B cell (primary cell): ENCODE data around the gene RIT1. TPM values are rescaled to one million over a fixed set of nuclear protein-coding genes. Genes with fewer than 3 reads are reported as not detected.

Source experiments
- ATAC-seq: fragments of 200-7000 bp; cut with Tn5 transposase; one replicate; pipeline ENCODE4 v1.10.0; 2021; ENCODE audit warnings: low read depth, mild to moderate bottlenecking, moderate number of reproducible peaks, moderate library complexity
- CTCF ChIA-PET: fragments of 350-600 bp; sonication (Branson Sonifier 250); formaldehyde crosslinking; loops from one replicate; lab custom pipeline; 2021; ENCODE audit warnings: antibody characterized with exemption, inconsistent platforms; lab: Charles Lee
- POLR2A ChIA-PET: fragments of 350-600 bp; sonication (Branson Sonifier 250); formaldehyde crosslinking; loops from one replicate; lab custom pipeline; 2021; ENCODE audit warnings: antibody characterized with exemption; lab: Charles Lee
- DNase-seq: peaks from one replicate; pipeline ENCODE4 v3.0.0; 2013
- H2AFZ ChIP-seq: 2 replicates; pipeline ENCODE4 v1.6.1; 2012; ENCODE audit warnings: mild to moderate bottlenecking, low read depth, low read length; ENCODE audit not compliant: insufficient read depth, poor library complexity, severe bottlenecking
- H3K27ac ChIP-seq, 2 donors: 1 replicate in 1 of 2; 2 replicates in 1 of 2; pipeline ENCODE4 v1.5.1; 2012 to 2013; ENCODE audit warnings: low read length in 2 of 2, mild to moderate bottlenecking in 2 of 2, moderate library complexity in 1 of 2
- H3K27me3 ChIP-seq, 4 experiments: fragments of 200-600 bp in 1 of 4; sonication (generic) in 1 of 4; replicated peaks in 1 of 4; 1 replicate in 2 of 4; 2 replicates in 2 of 4; pipeline versions ENCODE4 v1.6.1 to v1.7.0; 2013 to 2016; ENCODE audit warnings: low read length in 3 of 4, mild to moderate bottlenecking in 2 of 4, mixed read lengths in 1 of 4, moderate library complexity in 1 of 4; ENCODE audit not compliant: insufficient read depth in 4 of 4, control insufficient read depth in 3 of 4; ENCODE audit errors: control extremely low read depth in 1 of 4
- H3K36me3 ChIP-seq, 2 experiments: replicated peaks in 1 of 2; 1 replicate in 1 of 2; 2 replicates in 1 of 2; pipeline versions ENCODE4 v1.6.1 to v1.7.1; 2013; ENCODE audit warnings: low read length in 1 of 2; ENCODE audit not compliant: insufficient read depth in 2 of 2, control insufficient read depth in 1 of 2; ENCODE audit errors: control extremely low read depth in 1 of 2, extremely low read depth in 1 of 2
- H3K4me1 ChIP-seq, 2 donors: fragments of 200-600 bp in 1 of 2; sonication (generic) in 1 of 2; 1 replicate in 1 of 2; 2 replicates in 1 of 2; pipeline versions ENCODE4 v1.5.1 to v1.6.1; 2013 to 2017; ENCODE audit warnings: low read length in 2 of 2; ENCODE audit not compliant: control insufficient read depth in 2 of 2, insufficient read depth in 2 of 2
- H3K4me2 ChIP-seq: replicated peaks from 2 replicates; pipeline ENCODE3; 2012; ENCODE audit warnings: mild to moderate bottlenecking, low read depth, low read length; ENCODE audit not compliant: poor library complexity, severe bottlenecking
- H3K4me3 ChIP-seq, 5 experiments: fragments of 200-600 bp in 1 of 5; sonication (generic) in 1 of 5; 1 replicate in 3 of 5; 2 replicates in 2 of 5; pipeline versions ENCODE4 v1.5.1 to v1.7.0; 2011 to 2016; ENCODE audit warnings: low read length in 4 of 5, mild to moderate bottlenecking in 4 of 5, low read depth in 2 of 5, control low read depth in 1 of 5, moderate library complexity in 1 of 5; ENCODE audit not compliant: insufficient read depth in 1 of 5; ENCODE audit errors: control extremely low read depth in 1 of 5, extremely low read depth in 1 of 5
- H3K79me2 ChIP-seq: fragments of 200-600 bp; sonication (generic); one replicate; pipeline ENCODE4 v1.6.0; 2016; ENCODE audit warnings: low read length; ENCODE audit not compliant: control insufficient read depth, insufficient read depth
- H3K9ac ChIP-seq: fragments of 200-600 bp; sonication (generic); 2 replicates; pipeline ENCODE4 v1.6.1; 2017; ENCODE audit warnings: mild to moderate bottlenecking, low read length, moderate library complexity
- H3K9me3 ChIP-seq, 3 donors: one replicate each; pipeline versions ENCODE4 v1.6.1 to v1.7.1; 2013; ENCODE audit warnings: low read length in 2 of 3; ENCODE audit not compliant: control insufficient read depth in 2 of 3, insufficient read depth in 1 of 3; ENCODE audit errors: control extremely low read depth in 1 of 3
- H4K20me1 ChIP-seq: 2 replicates; pipeline ENCODE4 v1.6.0; 2012; ENCODE audit warnings: mild to moderate bottlenecking, low read length; ENCODE audit not compliant: insufficient read depth, control insufficient read depth, poor library complexity, severe bottlenecking
- H3K27ac Mint-ChIP-seq: one replicate; pipeline ENCODE4 v1.8.0; 2021; ENCODE audit warnings: mixed read lengths
- H3K27me3 Mint-ChIP-seq: one replicate; pipeline ENCODE4 v1.8.0; 2021; ENCODE audit warnings: mixed read lengths
- H3K4me1 Mint-ChIP-seq: one replicate; pipeline ENCODE4 v1.8.0; 2021; ENCODE audit warnings: mixed read lengths
- H3K4me3 Mint-ChIP-seq: one replicate; pipeline ENCODE4 v1.8.0; 2021; ENCODE audit warnings: mixed read lengths
- H3K9me3 Mint-ChIP-seq: one replicate; pipeline ENCODE4 v1.8.0; 2022; ENCODE audit warnings: mixed read lengths; ENCODE audit not compliant: insufficient read depth
- EZH2 ChIP-seq: IDR thresholded peaks from 2 replicates; pipeline ENCODE4 v1.6.1; 2012; ENCODE audit warnings: borderline replicate concordance, low read depth, mild to moderate bottlenecking, moderate library complexity, low read length; ENCODE audit not compliant: insufficient read depth, poor library complexity, severe bottlenecking
- WGBS: methylation state at CpG from one replicate; pipeline ENCODE4 v1.1.5; 2013; ENCODE audit warnings: missing lambda C conversion rate; ENCODE audit not compliant: insufficient coverage; 5-methylcytosine and 5-hydroxymethylcytosine counted together
- intact Hi-C: fragments of 100-400 bp; cut with micrococcal nuclease; formaldehyde crosslinking; loops from one replicate; pipeline ENCODE4 v1.10.0; 2022
- polyA plus RNA-seq: library from polyadenylated mRNA; depleted of rRNA; stranded (reverse); fragments of >200 nt; gene quantifications from 2 replicates; pipeline ENCODE4 v1.2.3, GENCODE V29; 2012
- total RNA-seq, 2 donors: library from RNA; stranded (reverse); fragments of 120-200 nt in 1 of 2; gene quantifications; 1 replicate in 1 of 2; 2 replicates in 1 of 2; pipeline versions ENCODE4 v1.2.3 to v1.2.4, GENCODE V29; 2013 to 2022
- TF ChIP-seq, protein P1 (sequence below): fragments of 200-600 bp; IDR thresholded peaks from one replicate; pipeline ENCODE4 v1.8.0; 2022; ENCODE audit warnings: antibody characterized with exemption, mild to moderate bottlenecking

The RIT1 gene
- total and polyA plus RNA-seq, 2 donors (not counting 1 experiment from before 2014, with no cell fraction given): 14.2 to 45.7 TPM

- Histone ChIP-seq H4K20me1 (no peaks in the 10 kb centered on the region), H3K36me3 (peaks cover 4 to 74% of the 10 kb centered on the region in 2 experiments), H3K4me1 (no peaks in the 10 kb centered on the region), H3K9ac (no peak overlapping the region), H3K4me2 (no peak overlapping the region), H2AFZ (no peak overlapping the region), H3K27me3 (no peaks in the 10 kb centered on the region), H3K9me3 (no peaks in the 10 kb centered on the region), H3K27ac (no peak overlapping the region), H3K4me3 (no peak overlapping the region), H3K79me2 (peaks cover 7% of the 10 kb centered on the region)
- ATAC-seq: no peak
- CTCF ChIA-PET: no interaction called here
- no peaks in the 10 kb centered on the region for H3K9me3 Mint-ChIP-seq
- H3K4me3 Mint-ChIP-seq: no peak overlapping the region
- peaks cover under 1% of the 10 kb centered on the region for H3K4me1 Mint-ChIP-seq
- no peak for DNase-seq
- intact Hi-C loops: no loop called here
- POLR2A ChIA-PET: no interaction called here
- 100% methylated on average over 6 of the region's 12 CpGs for WGBS
- no peak for TF ChIP-seq EZH2
- TF ChIP-seq, protein P1, sequence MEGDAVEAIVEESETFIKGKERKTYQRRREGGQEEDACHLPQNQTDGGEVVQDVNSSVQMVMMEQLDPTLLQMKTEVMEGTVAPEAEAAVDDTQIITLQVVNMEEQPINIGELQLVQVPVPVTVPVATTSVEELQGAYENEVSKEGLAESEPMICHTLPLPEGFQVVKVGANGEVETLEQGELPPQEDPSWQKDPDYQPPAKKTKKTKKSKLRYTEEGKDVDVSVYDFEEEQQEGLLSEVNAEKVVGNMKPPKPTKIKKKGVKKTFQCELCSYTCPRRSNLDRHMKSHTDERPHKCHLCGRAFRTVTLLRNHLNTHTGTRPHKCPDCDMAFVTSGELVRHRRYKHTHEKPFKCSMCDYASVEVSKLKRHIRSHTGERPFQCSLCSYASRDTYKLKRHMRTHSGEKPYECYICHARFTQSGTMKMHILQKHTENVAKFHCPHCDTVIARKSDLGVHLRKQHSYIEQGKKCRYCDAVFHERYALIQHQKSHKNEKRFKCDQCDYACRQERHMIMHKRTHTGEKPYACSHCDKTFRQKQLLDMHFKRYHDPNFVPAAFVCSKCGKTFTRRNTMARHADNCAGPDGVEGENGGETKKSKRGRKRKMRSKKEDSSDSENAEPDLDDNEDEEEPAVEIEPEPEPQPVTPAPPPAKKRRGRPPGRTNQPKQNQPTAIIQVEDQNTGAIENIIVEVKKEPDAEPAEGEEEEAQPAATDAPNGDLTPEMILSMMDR: no peak
- no peaks in the 10 kb centered on the region for H3K27me3 Mint-ChIP-seq
- no peak overlapping the region for H3K27ac Mint-ChIP-seq
Measured at GRCh38 chr1:155904261-155904660, 6.9 kb downstream of the RIT1 start.

DNA sequence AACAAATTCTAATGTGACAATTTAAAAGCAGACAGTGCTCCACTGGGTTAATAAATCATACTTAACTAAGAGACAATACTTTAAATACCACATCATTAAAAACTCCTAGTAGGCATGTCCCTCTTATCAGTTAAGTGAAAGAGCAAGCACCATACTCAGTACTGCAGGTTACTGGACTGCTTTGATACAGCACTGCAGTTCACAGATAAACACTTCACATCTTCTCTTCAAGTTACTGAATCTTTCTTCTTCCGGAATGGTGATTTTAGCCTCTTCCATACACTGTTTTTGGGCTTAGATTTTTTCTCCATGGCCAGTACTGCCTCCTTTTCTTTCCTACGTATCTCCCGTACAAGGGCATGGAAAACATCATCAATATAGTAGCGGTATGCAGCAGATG is 11.0 kb downstream of the RIT1 start:
- H3K79me2 ChIP-seq: no peaks in the 10 kb centered on the region
- ChIA-PET POLR2A (no interaction called here), CTCF (no interaction called here)
- H3K9ac ChIP-seq: no peak overlapping the region
- Mint-ChIP-seq H3K4me3 (no peak overlapping the region), H3K4me1 (no peaks in the 10 kb centered on the region), H3K9me3 (no peaks in the 10 kb centered on the region), H3K27ac (no peak overlapping the region), H3K27me3 (no peaks in the 10 kb centered on the region)
- H3K4me2 ChIP-seq: no peak overlapping the region
- peaks cover 5 to 60% of the 10 kb centered on the region in 2 experiments for H3K36me3 ChIP-seq
- 100% methylated on average over 1 of the region's 4 CpGs for WGBS
- no peak overlapping the region for H3K27ac ChIP-seq
- no peaks in the 10 kb centered on the region for H3K9me3 ChIP-seq
- H2AFZ ChIP-seq: no peak overlapping the region
- H3K27me3 ChIP-seq: no peaks in the 10 kb centered on the region
- H4K20me1 ChIP-seq: no peaks in the 10 kb centered on the region
- no peak for DNase-seq
- H3K4me3 ChIP-seq: no peak overlapping the region
- H3K4me1 ChIP-seq: no peaks in the 10 kb centered on the region
- TF ChIP-seq, protein P1: no peak
- TF ChIP-seq EZH2: no peak
- ATAC-seq: no peak
- intact Hi-C loops: no loop called here
